ENCODE data around the gene OR8A1.

Gene OR8A1

DNA sequence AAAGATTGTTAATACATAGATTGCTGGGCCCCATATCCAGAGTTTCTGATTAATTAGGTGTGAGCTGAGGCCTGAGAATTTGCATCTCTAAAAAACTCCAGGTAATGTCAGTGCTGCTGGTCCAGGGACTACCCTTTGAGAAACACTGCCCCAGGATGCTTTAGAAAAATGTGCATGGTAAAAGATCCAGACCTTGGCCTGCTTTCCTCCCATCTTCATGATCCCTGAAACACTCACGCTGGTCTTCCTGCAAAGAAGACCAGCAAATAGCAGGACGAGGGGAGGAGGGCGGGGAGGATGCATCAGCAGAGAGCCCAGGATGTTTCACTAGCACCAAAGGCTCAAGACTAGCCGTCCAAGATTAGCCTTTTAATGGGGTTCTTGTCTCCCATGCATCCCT is at the start of gene OR8A1:
OR8A1 (plus strand) TSS at position 301 of the 400 bp plus-strand sequence. CDS start 123 bp downstream, outside the sequence.
- DNase-seq (ENCODE audit: low read depth) = no peak

DNA sequence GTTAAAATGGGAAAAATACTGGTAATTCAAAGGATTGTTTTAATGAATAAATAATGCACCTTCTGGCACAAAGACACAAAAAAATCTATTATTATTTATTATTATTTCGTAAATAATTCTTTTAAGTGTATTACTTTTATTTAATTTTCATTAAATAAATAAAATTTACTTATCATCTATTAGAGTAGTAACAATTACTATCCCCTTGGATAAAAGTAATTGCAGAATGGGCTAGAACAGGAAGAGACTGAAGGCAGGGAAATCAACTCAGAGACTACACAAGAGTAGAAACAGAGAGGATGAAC is 49.3 kb upstream of the OR8A1 start:
- no peak for DNase-seq (ENCODE audit: low read depth)

DNA sequence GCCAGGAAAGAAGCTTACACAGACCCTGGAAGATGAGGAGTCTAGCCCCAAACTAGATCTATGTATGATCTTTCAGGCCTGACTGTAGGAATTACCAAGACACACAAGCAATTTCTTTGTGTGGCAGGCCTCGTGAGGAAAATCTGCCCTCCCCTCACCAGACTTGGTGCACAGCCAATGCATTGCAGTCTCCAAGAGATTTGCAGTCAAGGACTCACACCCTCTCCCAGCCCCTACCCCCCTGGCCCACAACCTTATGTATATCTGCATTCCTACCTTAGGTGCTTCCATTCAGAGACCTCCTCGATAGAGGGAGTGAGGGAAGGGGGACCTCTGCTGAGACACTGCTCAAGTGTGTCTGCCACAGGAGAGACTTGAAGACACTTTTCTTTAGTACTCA is 36.2 kb upstream of the OR8A1 start:
- DNase-seq (ENCODE audit: low read depth) = no peak

DNA sequence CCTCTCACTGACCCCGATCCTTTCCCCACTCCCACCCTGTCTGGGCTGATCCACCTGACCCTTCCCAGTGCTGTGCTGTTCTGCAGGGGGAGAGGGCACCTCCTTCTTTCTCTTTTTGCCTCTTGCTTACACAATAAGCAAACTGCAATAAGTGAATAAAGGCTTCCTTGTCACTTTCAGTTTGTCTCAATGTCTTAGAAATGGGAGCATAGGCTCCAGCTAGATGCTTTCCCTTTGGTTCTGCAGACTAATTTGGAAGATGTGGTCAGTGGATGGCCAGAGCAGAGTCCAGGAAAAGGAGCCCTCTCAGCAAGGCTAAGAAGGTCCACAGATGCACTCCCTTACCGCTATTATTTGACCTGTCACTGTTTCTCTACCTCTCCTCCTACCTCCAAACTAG is 35.7 kb upstream of the OR8A1 start:
- no peak for DNase-seq (ENCODE audit: low read depth)

DNA sequence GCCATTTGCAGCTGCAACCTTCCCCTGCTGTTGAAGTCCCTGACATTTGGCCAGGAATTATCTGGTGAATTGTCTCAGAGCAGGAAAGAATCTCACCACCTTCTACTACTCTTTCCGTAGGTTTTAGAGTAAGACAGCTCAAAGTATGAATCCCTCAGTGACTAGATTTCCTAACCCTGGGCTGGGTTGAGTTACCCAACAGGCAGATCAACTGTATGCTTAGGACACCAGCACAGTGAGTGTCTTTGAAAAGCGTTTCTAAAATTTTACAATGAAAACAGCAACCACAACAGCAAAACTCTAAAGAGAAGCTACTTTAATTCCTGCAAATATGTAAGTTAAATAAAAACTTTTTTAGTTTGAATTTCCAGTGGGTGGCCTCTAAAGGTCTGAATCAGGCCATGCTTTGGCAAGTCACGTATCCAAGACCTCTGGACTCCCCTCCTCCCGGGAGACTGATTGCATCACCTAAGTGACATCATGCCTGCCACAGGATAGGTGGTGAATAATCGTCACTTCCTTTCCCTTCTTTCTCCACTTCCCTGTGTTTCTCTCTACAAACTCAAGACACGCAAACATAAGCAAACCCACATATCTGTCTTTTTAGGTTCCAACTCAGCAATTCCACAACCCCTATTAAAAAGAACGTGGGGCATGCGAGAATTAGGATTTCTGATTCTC is 34.1 kb upstream of the OR8A1 start:
- no peak for DNase-seq (ENCODE audit: low read depth)

DNA sequence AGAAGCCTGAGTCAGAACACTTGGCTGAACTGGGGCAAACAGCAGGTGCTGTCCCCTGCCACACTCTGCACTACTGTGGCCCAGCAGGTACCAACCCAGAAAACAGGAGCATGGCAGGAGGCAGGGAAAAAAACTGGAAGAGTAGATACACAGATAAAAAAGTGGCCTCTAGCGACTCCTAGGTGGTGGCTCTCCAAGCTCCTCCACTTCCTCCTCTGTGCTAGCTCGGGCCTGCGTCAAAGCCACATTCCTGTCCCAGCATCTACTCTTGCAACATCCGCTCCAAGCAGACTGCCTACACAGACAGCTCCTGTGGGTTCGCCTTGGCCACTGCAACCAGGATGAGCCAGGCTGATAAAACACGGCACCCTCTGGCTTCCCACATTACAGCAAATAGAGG is 33.3 kb upstream of the OR8A1 start:
- DNase-seq (ENCODE audit: low read depth) = no peak

DNA sequence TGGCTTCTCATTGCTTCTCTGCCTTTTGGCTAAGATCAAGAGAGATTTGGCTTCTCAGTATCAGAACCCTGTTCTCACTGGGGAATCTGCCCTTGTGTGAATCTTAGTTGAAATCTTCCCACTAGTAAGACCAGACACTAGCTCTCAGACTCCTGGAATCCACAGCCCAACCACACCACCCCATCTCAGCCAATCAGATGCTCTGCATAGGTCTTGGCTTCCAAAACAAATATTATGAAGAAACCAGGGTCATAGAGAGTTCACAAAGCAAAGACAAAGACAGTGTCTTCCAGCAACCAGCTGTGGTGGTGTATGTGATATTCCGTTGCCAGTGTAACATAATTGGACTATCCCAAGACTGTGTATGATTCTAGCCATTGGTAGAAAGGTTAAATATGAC is 31.8 kb upstream of the OR8A1 start:
- DNase-seq (ENCODE audit: low read depth) = no peak

DNA sequence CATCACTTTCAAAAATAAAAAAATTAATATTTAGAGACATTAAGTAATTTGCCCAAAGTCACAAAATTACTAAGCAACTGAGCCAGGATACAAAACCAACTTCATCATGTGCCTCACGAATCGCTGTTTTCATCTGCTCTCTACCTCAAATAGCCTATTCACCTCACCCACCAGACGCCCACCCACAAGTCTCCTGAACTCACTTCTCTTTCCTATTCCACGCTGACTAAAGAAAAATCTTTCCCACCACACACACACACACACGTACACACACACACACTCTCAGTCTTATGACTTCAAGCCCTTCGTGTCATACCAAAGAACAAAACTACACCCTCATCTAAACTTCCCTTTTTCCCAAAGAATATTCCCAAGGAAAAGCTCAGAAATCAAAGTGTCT is 28.6 kb upstream of the OR8A1 start:
- DNase-seq (ENCODE audit: low read depth) = no peak

DNA sequence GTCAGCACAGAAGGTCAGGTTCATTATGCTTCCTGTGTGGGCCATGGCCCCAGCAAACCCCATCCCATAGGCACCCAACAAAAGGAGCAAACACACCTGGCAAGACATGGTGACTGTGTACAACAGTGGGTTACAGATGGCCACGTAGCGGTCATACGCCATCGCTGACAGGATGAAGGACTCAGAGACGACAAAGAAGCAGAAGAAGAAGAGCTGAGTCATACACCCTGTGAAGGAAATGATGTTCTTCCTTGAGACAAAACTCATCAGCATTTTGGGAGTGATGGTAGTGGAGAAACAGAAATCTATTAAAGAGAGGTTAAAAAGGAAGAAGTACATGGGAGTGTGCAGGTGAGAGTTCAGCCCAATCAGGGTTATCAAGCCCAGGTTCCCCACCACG is 26.7 kb upstream of the OR8A1 start:
- no peak for DNase-seq (ENCODE audit: low read depth)

DNA sequence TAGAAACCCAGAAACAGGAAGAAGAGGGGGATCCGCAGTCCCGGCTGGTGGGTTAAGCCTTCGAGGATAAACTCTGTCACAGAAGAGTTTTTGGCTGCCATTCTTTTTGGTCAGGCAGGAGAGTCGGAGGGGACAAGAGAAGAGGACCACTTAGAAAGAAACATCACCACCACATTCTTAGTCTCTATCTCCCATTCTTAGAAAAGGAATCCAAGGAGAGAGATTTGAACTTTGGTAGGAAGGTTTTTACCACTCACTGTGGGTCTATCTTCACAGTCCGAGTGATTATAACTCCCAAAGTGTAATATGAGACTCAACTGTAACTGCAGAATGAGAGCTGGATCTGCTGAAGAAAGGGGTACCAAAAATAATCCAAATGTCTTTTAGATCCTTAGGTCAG is 26.2 kb upstream of the OR8A1 start, which contains the start of gene OR8B12:
OR8B12 (minus strand) TSS at position 101 of the 400 bp plus-strand sequence; CDS start at position 101, 0 bp downstream.
- DNase-seq (ENCODE audit: low read depth) = no peak

DNA sequence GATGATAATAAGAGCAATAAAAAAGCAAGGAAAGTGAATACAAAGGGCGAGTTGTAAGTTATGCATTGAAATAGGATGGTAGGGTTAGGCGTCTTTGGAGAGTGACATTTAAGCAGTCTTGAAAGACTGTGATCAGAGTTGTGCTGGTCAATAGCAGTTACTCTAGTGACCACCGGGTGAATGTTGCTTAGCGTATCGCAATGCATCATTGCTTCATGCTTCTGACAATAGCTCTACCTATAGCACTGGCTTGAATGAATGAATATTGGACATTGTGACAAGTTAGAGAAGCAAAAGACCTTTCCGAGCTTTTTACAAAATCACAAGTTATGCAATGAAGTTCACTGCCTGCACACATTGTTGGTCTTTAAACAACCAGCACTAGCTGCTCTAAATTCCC is 18.6 kb upstream of the OR8A1 start:
- no peak for DNase-seq (ENCODE audit: low read depth)

DNA sequence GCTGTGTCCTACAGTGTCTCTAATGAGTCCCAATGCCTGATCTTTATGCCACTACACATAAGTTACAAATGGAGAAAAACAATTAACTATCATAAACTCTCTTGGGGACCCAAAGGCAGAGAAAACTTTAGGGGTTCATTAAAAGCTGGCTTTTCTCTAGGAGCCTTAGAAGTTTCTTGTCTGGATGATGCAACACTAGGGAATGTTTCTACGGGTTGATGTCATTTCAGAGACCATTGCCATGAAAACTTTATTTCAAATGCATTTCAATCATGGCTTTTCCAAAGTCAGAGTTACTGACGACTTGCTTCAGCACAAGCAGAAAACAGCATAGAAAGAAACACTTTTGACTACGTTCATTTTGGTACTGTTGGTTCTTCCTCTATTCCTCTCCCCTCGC is 17.8 kb upstream of the OR8A1 start:
- no peak for DNase-seq (ENCODE audit: low read depth)

DNA sequence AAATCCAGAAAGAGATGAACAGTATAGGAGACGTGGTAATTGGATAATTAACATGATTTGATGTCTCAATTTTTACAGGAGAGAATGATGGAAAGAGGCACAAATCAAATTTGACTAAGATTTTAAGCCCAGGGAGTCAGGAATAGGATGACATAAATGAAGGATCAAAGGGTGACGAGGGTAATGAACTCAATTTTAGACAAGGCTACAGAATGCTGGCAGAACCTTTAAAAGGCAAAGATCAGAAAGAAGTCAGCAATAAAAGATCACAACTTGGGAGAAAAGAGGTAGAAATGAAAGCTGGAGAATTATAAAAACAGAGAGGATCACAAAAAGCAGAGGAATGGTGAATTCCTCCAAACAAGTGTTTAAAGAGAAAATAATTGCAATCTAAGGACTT is 13.0 kb upstream of the OR8A1 start:
- no peak for DNase-seq (ENCODE audit: low read depth)

DNA sequence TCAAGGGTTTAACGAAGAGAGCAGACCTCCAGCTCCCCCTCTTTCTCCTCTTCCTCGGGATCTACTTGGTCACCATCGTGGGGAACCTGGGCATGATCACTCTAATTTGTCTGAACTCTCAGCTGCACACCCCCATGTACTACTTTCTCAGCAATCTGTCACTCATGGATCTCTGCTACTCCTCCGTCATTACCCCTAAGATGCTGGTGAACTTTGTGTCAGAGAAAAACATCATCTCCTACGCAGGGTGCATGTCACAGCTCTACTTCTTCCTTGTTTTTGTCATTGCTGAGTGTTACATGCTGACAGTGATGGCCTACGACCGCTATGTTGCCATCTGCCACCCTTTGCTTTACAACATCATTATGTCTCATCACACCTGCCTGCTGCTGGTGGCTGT is 363 bp downstream of the OR8A1 start:
- DNase-seq (ENCODE audit: low read depth) = no peak

DNA sequence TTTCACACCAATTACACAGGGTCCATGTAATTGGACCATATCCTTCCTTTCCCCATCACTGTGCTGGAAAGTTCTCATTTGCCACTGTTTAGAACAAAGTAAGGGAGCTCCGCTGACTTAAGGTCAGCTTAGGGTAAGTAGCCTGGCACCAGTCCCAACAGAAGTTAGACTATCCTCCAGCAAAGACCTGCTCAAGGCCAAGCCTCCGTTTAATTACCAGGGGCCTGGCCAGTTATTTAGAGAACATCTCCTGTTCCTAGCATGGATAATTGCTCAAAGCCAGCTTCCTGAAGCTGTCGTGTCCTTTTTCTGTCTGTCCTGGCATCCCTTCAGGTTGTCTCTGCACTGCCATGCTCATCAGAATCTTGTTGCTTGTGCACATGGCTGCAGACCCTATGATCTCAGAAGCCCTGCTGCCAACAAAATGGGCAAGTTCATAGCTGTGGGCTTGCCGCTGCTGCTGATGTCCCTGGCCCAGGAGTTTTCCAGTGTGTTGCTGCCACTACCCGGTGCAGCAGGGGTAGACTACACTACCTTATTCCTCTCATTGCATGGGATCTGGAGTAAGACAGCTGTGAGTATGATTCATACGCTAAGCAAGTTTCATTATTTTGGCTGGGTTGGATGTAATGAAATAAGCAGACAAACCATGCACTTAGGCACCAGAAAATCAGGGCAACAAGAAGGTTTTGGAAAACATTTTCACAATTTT is 8.1 kb downstream of the OR8A1 start:
- DNase-seq (ENCODE audit: low read depth) = no peak

DNA sequence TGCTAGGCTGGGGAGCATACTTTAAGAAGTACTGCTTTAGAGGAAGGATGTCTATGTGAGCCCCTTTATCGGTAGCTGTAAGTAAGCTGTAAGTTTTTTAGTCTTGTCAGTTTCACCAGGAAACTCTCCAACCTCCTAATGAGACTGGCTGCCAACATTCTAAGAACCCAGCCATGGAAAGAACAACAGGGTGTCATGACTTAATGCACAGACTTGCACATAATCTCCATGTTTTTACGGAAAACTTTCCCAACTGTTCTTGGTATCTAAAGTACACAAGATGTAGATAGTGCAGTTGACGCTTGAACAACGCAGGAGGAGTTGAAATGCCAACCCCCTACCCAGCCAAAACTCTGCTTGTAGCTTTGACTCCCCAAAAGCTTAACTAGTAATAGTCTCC is 9.0 kb downstream of the OR8A1 start:
- no peak for DNase-seq (ENCODE audit: low read depth)

DNA sequence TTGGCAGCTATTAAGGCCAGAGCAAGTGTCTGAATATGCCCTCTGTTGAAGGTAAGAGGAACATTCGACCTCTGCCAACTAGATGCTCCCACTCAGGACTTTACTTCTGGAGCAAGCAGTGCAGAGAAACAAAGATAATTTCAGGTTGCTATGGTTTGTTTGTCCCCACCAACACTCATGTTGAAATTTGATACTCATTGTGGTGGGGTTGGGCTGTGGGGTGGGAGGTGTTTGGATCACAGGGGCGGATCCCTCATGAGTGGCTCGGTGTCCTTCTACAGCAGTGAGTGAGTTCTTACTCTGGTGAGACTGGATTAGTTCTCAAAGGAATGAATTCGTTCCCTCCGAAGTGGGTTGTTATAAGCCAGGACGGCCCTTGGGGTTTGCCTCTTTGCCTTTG is 12.0 kb downstream of the OR8A1 start:
- DNase-seq (ENCODE audit: low read depth) = no peak

DNA sequence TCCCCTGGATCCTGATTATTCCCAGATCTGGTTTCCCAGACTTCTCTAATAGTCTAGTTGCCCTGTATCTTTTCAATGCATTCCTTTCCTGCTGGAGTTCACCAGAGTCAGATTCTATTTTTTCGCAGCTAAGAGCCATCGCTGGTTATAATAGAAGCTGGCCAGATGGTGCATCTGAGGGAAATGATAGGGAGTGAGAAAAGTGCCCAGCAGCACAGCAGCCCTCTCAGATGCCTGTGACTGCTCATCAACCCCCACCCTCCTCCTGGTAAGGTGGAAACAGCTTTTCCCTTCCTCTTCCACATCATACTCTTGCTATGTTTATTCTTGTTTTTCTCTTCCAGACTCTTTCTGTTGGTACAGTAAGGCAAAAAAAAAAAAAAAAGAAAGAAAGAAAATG is 12.8 kb downstream of the OR8A1 start:
- no peak for DNase-seq (ENCODE audit: low read depth)

DNA sequence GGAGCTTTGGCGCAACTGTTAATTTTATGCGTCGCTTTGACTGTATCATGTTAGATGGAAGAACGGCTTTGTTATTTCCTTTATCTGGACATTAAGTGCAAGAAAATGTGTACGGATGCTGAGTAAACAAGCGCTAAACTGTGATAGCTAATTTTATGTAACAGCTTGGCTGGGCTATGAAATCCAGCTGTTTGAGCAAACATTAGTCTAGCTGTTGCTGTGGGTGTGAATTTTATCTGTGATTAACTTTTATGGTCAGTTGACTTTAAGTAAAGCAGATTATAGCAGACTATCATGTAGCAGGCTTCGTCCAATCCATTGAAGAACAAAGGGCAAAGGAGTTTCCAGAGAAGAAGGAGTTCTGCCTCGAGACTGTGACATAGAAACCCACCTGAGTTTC is 14.0 kb downstream of the OR8A1 start:
- no peak for DNase-seq (ENCODE audit: low read depth)

DNA sequence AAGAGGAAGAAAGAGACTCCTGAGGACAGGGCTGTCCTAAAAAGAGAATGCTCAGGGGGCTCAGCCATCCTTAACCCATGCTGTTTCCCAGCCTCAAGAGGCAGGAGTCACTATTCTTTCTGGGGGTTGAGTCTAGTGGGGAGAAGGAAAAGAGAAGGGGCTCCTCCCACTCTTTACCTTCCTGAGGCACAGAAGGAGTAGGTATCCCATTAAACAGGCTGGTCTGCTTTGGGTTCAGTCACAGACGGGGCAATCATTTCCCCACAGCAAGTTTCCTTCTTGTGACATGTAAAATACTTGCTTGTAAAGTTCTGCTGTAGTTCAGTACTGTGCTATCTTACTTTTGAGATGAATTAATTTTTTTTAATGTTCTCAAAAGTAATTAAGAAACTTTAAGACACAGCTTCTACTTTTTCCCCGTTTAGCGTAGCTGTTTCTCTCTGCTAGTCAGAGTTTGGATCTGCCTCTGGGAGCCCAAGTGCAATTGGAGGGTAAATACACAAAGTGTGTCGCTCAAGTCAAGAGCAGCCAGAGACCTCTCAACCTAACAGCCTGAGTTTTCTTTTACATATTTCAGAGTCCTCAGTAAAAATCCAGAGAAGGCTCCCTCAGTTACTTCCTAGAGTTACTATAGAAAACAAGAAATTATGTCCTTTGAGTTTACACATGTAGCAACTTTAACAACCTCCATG is 15.0 kb downstream of the OR8A1 start:
- DNase-seq (ENCODE audit: low read depth) = no peak

DNA sequence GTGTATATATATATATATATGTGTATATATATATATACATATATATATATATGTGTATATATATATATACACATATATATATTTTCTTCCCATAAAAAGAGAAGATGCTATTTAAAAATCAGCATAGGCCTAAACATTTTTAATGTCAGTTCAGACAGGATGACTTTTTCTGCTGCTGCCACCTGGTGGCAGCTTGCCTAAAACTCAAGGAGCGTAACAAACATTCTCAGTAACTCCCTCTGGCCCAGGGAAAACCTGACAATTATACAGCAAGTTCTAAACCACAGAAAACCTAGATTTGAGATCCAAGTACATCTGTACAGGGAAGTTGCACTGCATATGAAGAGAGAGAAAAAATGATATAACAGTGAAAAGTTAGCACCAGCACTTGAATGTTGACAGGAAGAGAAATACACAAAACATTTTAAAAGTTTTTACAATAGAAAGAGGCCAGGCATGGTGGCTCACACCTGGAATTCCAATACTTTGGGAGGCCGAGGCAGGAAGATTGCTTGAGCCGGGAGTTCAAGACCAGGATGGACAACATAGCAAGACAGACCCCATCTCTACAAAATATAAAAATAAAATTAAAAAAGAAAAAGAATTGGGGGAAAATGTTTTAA is 16.6 kb downstream of the OR8A1 start:
- DNase-seq (ENCODE audit: low read depth) = peak; percentile 24

DNA sequence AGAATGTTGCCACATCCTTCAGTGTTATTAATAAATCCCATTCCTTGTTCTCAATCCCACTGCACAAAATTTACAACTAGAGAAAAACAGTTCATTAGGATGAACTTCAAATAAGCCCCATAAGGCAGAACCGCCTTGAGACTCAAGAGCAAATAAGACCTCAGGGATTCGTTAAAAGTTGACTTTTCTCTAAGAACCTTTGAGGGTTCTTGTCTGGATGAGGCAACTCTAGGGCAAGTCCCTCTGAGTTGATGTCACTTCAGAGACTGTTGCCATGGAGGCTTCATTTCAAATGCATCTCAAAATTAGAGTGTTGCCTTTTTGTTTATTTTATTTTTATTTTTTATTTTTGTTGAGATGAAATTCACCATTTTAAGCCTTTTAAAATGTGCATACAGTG is 21.6 kb downstream of the OR8A1 start:
- no peak for DNase-seq (ENCODE audit: low read depth)

DNA sequence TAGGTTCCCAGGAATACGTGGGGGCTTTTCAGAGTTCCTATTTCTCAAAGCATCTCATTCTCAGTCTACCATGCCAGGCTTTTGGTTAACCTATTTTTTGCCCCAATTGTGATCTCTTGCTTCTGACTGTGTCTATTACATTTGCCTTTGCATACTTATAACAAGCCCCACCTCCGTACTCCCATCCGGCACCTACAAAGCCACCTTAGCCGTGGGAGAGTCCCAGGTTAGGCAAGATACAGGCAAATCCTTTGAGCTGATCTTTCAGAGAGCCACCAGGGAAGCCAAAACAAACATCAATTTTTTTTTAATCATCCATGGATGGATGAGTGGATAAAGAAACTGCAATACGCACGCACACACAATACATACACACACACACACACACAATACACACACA is 22.8 kb downstream of the OR8A1 start:
- DNase-seq (ENCODE audit: low read depth) = no peak
